H9 (cell line): Measurements from ENCODE around the gene DMRT1. TPM values are rescaled to one million over a fixed set of nuclear protein-coding genes. Genes with fewer than 3 reads are reported as not detected.

ENCODE experiments used
- DNase-seq: peaks from one replicate; pipeline ENCODE4 v3.0.0-alpha.2; 2017
- H2AFZ ChIP-seq: one replicate; pipeline ENCODE4 v1.6.1; 2013; ENCODE audit warnings: mild to moderate bottlenecking, low read length, control low read depth, moderate library complexity
- H2AK5ac ChIP-seq: 2 replicates; pipeline ENCODE4 v1.6.1; 2013; ENCODE audit warnings: low read length, control low read depth, mixed read lengths; ENCODE audit not compliant: insufficient read length
- H2BK120ac ChIP-seq: one replicate; pipeline ENCODE4 v1.6.1; 2013; ENCODE audit warnings: low read depth, mild to moderate bottlenecking, low read length, control low read depth, inconsistent platforms; ENCODE audit not compliant: poor library complexity, severe bottlenecking
- H2BK12ac ChIP-seq: 2 replicates; pipeline ENCODE4 v1.6.1; 2013; ENCODE audit warnings: low read length, control low read depth, mixed read lengths, low read depth; ENCODE audit not compliant: insufficient read length
- H2BK15ac ChIP-seq: 2 replicates; pipeline ENCODE4 v1.6.1; 2013; ENCODE audit warnings: low read depth, low read length, control low read depth
- H2BK20ac ChIP-seq: one replicate; pipeline ENCODE4 v1.6.1; 2013; ENCODE audit warnings: low read depth, mild to moderate bottlenecking, low read length, control low read depth, inconsistent platforms; ENCODE audit not compliant: poor library complexity, severe bottlenecking
- H2BK5ac ChIP-seq: 2 replicates; pipeline ENCODE4 v1.6.1; 2013; ENCODE audit warnings: low read length, control low read depth, mixed read lengths; ENCODE audit not compliant: insufficient read length
- H3K14ac ChIP-seq: 2 replicates; pipeline ENCODE4 v1.6.1; 2013; ENCODE audit warnings: low read length, control low read depth; ENCODE audit not compliant: insufficient read depth
- H3K18ac ChIP-seq: 2 replicates; pipeline ENCODE4 v1.6.1; 2013; ENCODE audit warnings: low read depth, mild to moderate bottlenecking, mixed read lengths, low read length, control low read depth; ENCODE audit not compliant: insufficient read length
- H3K23ac ChIP-seq: 2 replicates; pipeline ENCODE4 v1.6.1; 2013; ENCODE audit warnings: low read length, control low read depth, mixed read lengths, low read depth; ENCODE audit not compliant: insufficient read length
- H3K23me2 ChIP-seq: 2 replicates; pipeline ENCODE4 v1.6.1; 2013; ENCODE audit warnings: low read depth, mild to moderate bottlenecking, mixed read lengths, low read length, control low read depth; ENCODE audit not compliant: insufficient read length, poor library complexity, severe bottlenecking
- H3K27ac ChIP-seq: 2 replicates; pipeline ENCODE4 v1.5.1; 2013; ENCODE audit warnings: low read length, control low read depth, mixed read lengths, low read depth; ENCODE audit not compliant: insufficient read length
- H3K27me3 ChIP-seq: 2 replicates; pipeline ENCODE4 v1.6.1; 2013; ENCODE audit warnings: low read length, control low read depth, inconsistent platforms; ENCODE audit not compliant: insufficient read depth
- H3K4ac ChIP-seq: 2 replicates; pipeline ENCODE4 v1.6.1; 2013; ENCODE audit warnings: low read depth, mild to moderate bottlenecking, control low read depth, inconsistent platforms, low read length, moderate library complexity
- H3K4me1 ChIP-seq: 2 replicates; pipeline ENCODE4 v1.6.1; 2013; ENCODE audit warnings: low read length, control low read depth, inconsistent platforms; ENCODE audit not compliant: insufficient read depth
- H3K4me2 ChIP-seq: 2 replicates; pipeline ENCODE4 v1.6.1; 2013; ENCODE audit warnings: low read length, control low read depth, mixed read lengths; ENCODE audit not compliant: insufficient read length, insufficient read depth
- H3K56ac ChIP-seq: 2 replicates; pipeline ENCODE4 v1.6.1; 2013; ENCODE audit warnings: low read depth, mild to moderate bottlenecking, mixed read lengths, low read length, control low read depth; ENCODE audit not compliant: insufficient read length
- H3K79me1 ChIP-seq: 2 replicates; pipeline ENCODE4 v1.6.1; 2013; ENCODE audit warnings: low read depth, mild to moderate bottlenecking, moderate library complexity, low read length, control low read depth, inconsistent platforms; ENCODE audit not compliant: insufficient read depth, poor library complexity, severe bottlenecking
- H3K79me2 ChIP-seq: 2 replicates; pipeline ENCODE4 v1.6.1; 2013; ENCODE audit warnings: low read length, control low read depth, inconsistent platforms; ENCODE audit not compliant: insufficient read depth
- H3K9ac ChIP-seq: 2 replicates; pipeline ENCODE4 v1.6.1; 2013; ENCODE audit warnings: low read length, control low read depth, mixed read lengths; ENCODE audit not compliant: insufficient read length; ENCODE audit errors: extremely low read depth
- H3K9me3 ChIP-seq: one replicate; pipeline ENCODE4 v1.6.1; 2013; ENCODE audit warnings: low read depth, low read length, inconsistent platforms; ENCODE audit not compliant: control insufficient read depth
- H3T11ph ChIP-seq: one replicate; pipeline ENCODE4 v1.6.1; 2013; ENCODE audit warnings: mild to moderate bottlenecking, low read length, control low read depth, inconsistent platforms
- H4K20me1 ChIP-seq: one replicate; pipeline ENCODE4 v1.6.1; 2013; ENCODE audit not compliant: control insufficient read depth, insufficient read length, insufficient read depth
- H4K5ac ChIP-seq: 2 replicates; pipeline ENCODE4 v1.6.1; 2013; ENCODE audit warnings: low read depth, mild to moderate bottlenecking, mixed read lengths, low read length, control low read depth; ENCODE audit not compliant: insufficient read length
- H4K8ac ChIP-seq: replicated peaks from 2 replicates; pipeline ENCODE4 v1.6.1; 2013; ENCODE audit warnings: low read length, control low read depth, mixed read lengths, low read depth; ENCODE audit not compliant: insufficient read length
- H4K91ac ChIP-seq: 2 replicates; pipeline ENCODE4 v1.6.1; 2013; ENCODE audit warnings: low read depth, mild to moderate bottlenecking, moderate library complexity, mixed read lengths, low read length, control low read depth; ENCODE audit not compliant: insufficient read length
- H3K27ac Mint-ChIP-seq, 3 experiments: 2 replicates in 2 of 3; 3 replicates in 1 of 3; pipeline ENCODE4 v1.8.0; 2020 to 2021; ENCODE audit warnings: mixed read lengths in 3 of 3, mild to moderate bottlenecking in 1 of 3, moderate library complexity in 1 of 3
- H3K27me3 Mint-ChIP-seq: 2 replicates; pipeline ENCODE4 v1.8.0; 2021; ENCODE audit warnings: low read depth, mild to moderate bottlenecking, moderate library complexity, mixed read lengths
- H3K36me3 Mint-ChIP-seq, 3 experiments: 2 replicates in 2 of 3; 3 replicates in 1 of 3; pipeline ENCODE4 v1.8.0; 2020 to 2021; ENCODE audit warnings: low read depth in 3 of 3, mixed read lengths in 3 of 3; ENCODE audit not compliant: insufficient read depth in 1 of 3
- H3K4me1 Mint-ChIP-seq, 2 experiments: 2 replicates each; pipeline ENCODE4 v1.8.0; 2020; ENCODE audit warnings: mixed read lengths in 2 of 2
- H3K4me3 Mint-ChIP-seq, 2 experiments: 2 replicates in 1 of 2; 3 replicates in 1 of 2; pipeline ENCODE4 v1.8.0; 2020 to 2021; ENCODE audit warnings: mild to moderate bottlenecking in 2 of 2, mixed read lengths in 2 of 2, moderate library complexity in 1 of 2
- H3K9me3 Mint-ChIP-seq, 2 experiments: 2 replicates in 1 of 2; 3 replicates in 1 of 2; pipeline ENCODE4 v1.8.0; 2020; ENCODE audit warnings: mild to moderate bottlenecking in 2 of 2, mixed read lengths in 2 of 2, moderate library complexity in 1 of 2
- CTCF ChIP-seq: fragments of 200-600 bp; sonication (generic); conservative IDR thresholded peaks from 3 replicates; pipeline ENCODE4 v1.8.0; 2021; ENCODE audit warnings: antibody characterized with exemption, mild to moderate bottlenecking
- WGBS: extraction: QIAGEN DNeasy Blood & Tissue Kit; methylation state at CpG from one replicate; pipeline ENCODE4 v1.1.7; 2013; ENCODE audit warnings: missing lambda C conversion rate, low lambda C conversion rate, mixed read lengths; ENCODE audit not compliant: insufficient read length; ENCODE audit errors: extremely low coverage; 5-methylcytosine and 5-hydroxymethylcytosine counted together
- total RNA-seq: library from RNA; stranded (reverse); gene quantifications from 2 replicates; pipeline ENCODE4 v1.2.1, GENCODE V29; 2021

The DMRT1 gene
- total RNA-seq, 1 experiment from 2014 or later = not detected

GRCh38 chr9:942805-943580 is 101.5 kb downstream of the DMRT1 start:
- Histone ChIP-seq H2BK12ac (no peak overlapping the region), H3T11ph (no peak overlapping the region)

More at GRCh38 chr9:942805-943580, 101.5 kb downstream of the DMRT1 start:
- H3K27ac Mint-ChIP-seq = no peak overlapping the region
- H3K36me3 Mint-ChIP-seq = peaks cover 2 to 15% (median 5%) of the 10 kb centered on the region in 3 experiments; a peak in 5 of 7 replicates
- H4K91ac ChIP-seq = no peak overlapping the region
- H3K79me1 ChIP-seq = no peaks in the 10 kb centered on the region
- H3K23ac ChIP-seq = no peak overlapping the region
- no peaks in the 10 kb centered on the region for H3K9me3 ChIP-seq
- peak; percentile 53 for DNase-seq
- no peak overlapping the region for H2BK15ac ChIP-seq
- H4K5ac ChIP-seq = no peak overlapping the region
- no peaks in the 10 kb centered on the region for H4K20me1 ChIP-seq
- no peak overlapping the region for H3K18ac ChIP-seq
- H3K27me3 ChIP-seq = no peaks in the 10 kb centered on the region
- no peak overlapping the region for H3K27ac ChIP-seq
- no peak overlapping the region for H3K9ac ChIP-seq
- H3K9me3 Mint-ChIP-seq = peaks cover 13 to 18% of the 10 kb centered on the region in 2 experiments
- no peak overlapping the region for H2AFZ ChIP-seq
- TF ChIP-seq CTCF = no peak
- H2AK5ac ChIP-seq = no peak overlapping the region
- H3K23me2 ChIP-seq = no peaks in the 10 kb centered on the region
- H3K14ac ChIP-seq = no peak overlapping the region
- no peaks in the 10 kb centered on the region for H3K79me2 ChIP-seq
- no peak overlapping the region for H3K4me3 Mint-ChIP-seq
- no peak overlapping the region for H3K56ac ChIP-seq
- no CpG with 5 or more reads among the region's 6 CpGs for WGBS
- peaks cover 9% of the 10 kb centered on the region; the same call in 1 of the 2 replicates for H3K27me3 Mint-ChIP-seq
- no peak overlapping the region for H2BK5ac ChIP-seq
- H4K8ac ChIP-seq = no peak overlapping the region
- H3K4me1 Mint-ChIP-seq = peaks cover 12% of the 10 kb centered on the region in 2 experiments
- H3K4me2 ChIP-seq = no peak overlapping the region
- peaks cover 3% of the 10 kb centered on the region; the same call in 1 of the 2 replicates for H3K4me1 ChIP-seq
- H2BK120ac ChIP-seq = no peak overlapping the region
- H2BK20ac ChIP-seq = no peak overlapping the region
- H3K4ac ChIP-seq = no peak overlapping the region
